ENCODE measurements around the gene AMER3. TPM values are rescaled to one million over a fixed set of nuclear protein-coding genes. Genes with fewer than 3 reads are reported as not detected.

Gene AMER3
- total RNA-seq, 1 donor from 2014 or later = 44.0 TPM

GRCh38 chr2:130814931-130815680, 59.8 kb downstream of the AMER3 start:
- no peak for DNase-seq (ENCODE audit: low spot score in 2 of 2)
- no peak for FAIRE-seq

Other genes starting within 250 kb of the AMER3 start
- under 0.01 TPM for gene POTEI, start 246.2 kb upstream of the AMER3 start, total RNA-seq
- 0.82 TPM for gene CFC1B, start 234.3 kb upstream of the AMER3 start, total RNA-seq
- 0.41 TPM for gene CFC1, start 156.0 kb upstream of the AMER3 start, total RNA-seq
- gene POTEJ, start 144.1 kb upstream of the AMER3 start, total RNA-seq = not detected
- not detected for gene GPR148, start 26.5 kb upstream of the AMER3 start, total RNA-seq
- gene ARHGEF4, start 81.4 kb downstream of the AMER3 start, total RNA-seq = 43.2 TPM